K562 (cell line): ENCODE results near the gene HEATR1. TPM values are rescaled to one million over a fixed set of nuclear protein-coding genes. Genes with fewer than 3 reads are reported as not detected.
"Not testable (repeated sequence)": the region's sequence is repeated elsewhere in the genome, so short reads cannot be mapped to it uniquely, and the experiment has no call there.

Experiments
- ATAC-seq: fragments of 200-7000 bp; cut with Tn5 transposase; 3 replicates; pipeline ENCODE4 v1.9.1; 2020; ENCODE audit warnings: moderate library complexity
- BruUV-seq: library from RNA; stranded (reverse); fragments of 400-500 nt; replicated peaks from 2 replicates; lab custom pipeline; 2021; lab: Mats Ljungman, UMichigan
- CTCF ChIA-PET: fragments of 300-600 bp; formaldehyde crosslinking; extraction: SDS; loops from one replicate; lab custom pipeline; 2021; ENCODE audit warnings: low intra/inter-chr PET ratio; lab: Yijun Ruan, JAX
- POLR2A ChIA-PET: fragments of 300-600, 350-650 bp; sonication (Branson Sonifier 250); formaldehyde crosslinking; extraction: SDS; loops from one replicate; lab custom pipeline; 2021; ENCODE audit warnings: antibody characterized with exemption, inconsistent platforms; lab: Yijun Ruan, JAX
- DNase-seq, 4 experiments: peaks; one replicate each; pipeline versions ENCODE4 v3.0.0 to v3.0.0-alpha.2; 2011 to 2018; ENCODE audit warnings: low spot score in 3 of 4, mixed read lengths in 3 of 4; ENCODE audit errors: extremely low read depth in 1 of 4
- FAIRE-seq: peaks from 2 replicates; lab custom pipeline; 2011; peaks lifted over from hg19 to GRCh38; lab: Jason Lieb, UNC
- H2AFZ ChIP-seq: 2 replicates; pipeline ENCODE4 v1.6.0; 2011; ENCODE audit warnings: low read depth, low read length, control low read depth, inconsistent platforms
- H3K27ac ChIP-seq: fragments of 200-600 bp; 3 replicates; pipeline ENCODE4 v1.8.0; 2011; ENCODE audit warnings: low read depth, mild to moderate bottlenecking, control low read depth, inconsistent platforms, low read length, moderate library complexity, mixed read lengths; ENCODE audit errors: extremely low read depth
- H3K27me3 ChIP-seq, 2 experiments: fragments of 300-600 bp in 1 of 2; 2 replicates in 1 of 2; 3 replicates in 1 of 2; pipeline versions ENCODE4 v1.6.0 to v1.8.0; 2011; ENCODE audit warnings: inconsistent platforms in 2 of 2, low read length in 2 of 2, mild to moderate bottlenecking in 1 of 2, mixed read lengths in 1 of 2, moderate library complexity in 1 of 2; ENCODE audit not compliant: control insufficient read depth in 2 of 2, insufficient read depth in 2 of 2
- H3K36me3 ChIP-seq: fragments of 300-600 bp; 3 replicates; pipeline ENCODE4 v1.8.0; 2011; ENCODE audit warnings: mild to moderate bottlenecking, low read length, inconsistent platforms; ENCODE audit not compliant: control insufficient read depth, insufficient read depth
- H3K4me1 ChIP-seq, 2 experiments: fragments of 200-600 bp in 1 of 2; replicated peaks in 1 of 2; 2 replicates in 1 of 2; 3 replicates in 1 of 2; pipeline versions ENCODE4 v1.5.1 to v1.8.0; 2011; ENCODE audit warnings: inconsistent platforms in 2 of 2, low read length in 2 of 2, mild to moderate bottlenecking in 1 of 2, mixed read lengths in 1 of 2, moderate library complexity in 1 of 2; ENCODE audit not compliant: control insufficient read depth in 2 of 2, insufficient read depth in 2 of 2
- H3K4me2 ChIP-seq: 2 replicates; pipeline ENCODE4 v1.6.1; 2011; ENCODE audit warnings: low read length, control low read depth, inconsistent platforms, mixed read lengths; ENCODE audit not compliant: insufficient read depth
- H3K4me3 ChIP-seq: fragments of 200-600 bp; sonication (generic), shearing (Covaris generic); 2 replicates; pipeline ENCODE4 v1.5.1; 2016; ENCODE audit warnings: control low read depth, inconsistent platforms
- H3K79me2 ChIP-seq: fragments of 200-600 bp; 3 replicates; pipeline ENCODE4 v1.8.0; 2011; ENCODE audit warnings: low read length, inconsistent platforms; ENCODE audit not compliant: control insufficient read depth, insufficient read depth
- H3K9ac ChIP-seq, 2 experiments: 2 replicates each; pipeline versions ENCODE4 v1.6.0 to v1.6.1; 2011; ENCODE audit warnings: low read depth in 2 of 2, low read length in 2 of 2, control low read depth in 1 of 2, inconsistent platforms in 1 of 2, mild to moderate bottlenecking in 1 of 2, mixed read lengths in 1 of 2; ENCODE audit not compliant: insufficient read depth in 1 of 2
- H3K9me1 ChIP-seq: one replicate; pipeline ENCODE4 v1.6.0; 2011; ENCODE audit warnings: inconsistent platforms, mild to moderate bottlenecking, low read length, moderate library complexity; ENCODE audit not compliant: control insufficient read depth, insufficient read depth
- H3K9me3 ChIP-seq: replicated peaks from 2 replicates; pipeline ENCODE4 v1.5.1; 2011; ENCODE audit warnings: low read depth, low read length, inconsistent platforms; ENCODE audit not compliant: control insufficient read depth, insufficient read depth
- H4K20me1 ChIP-seq: replicated peaks from 2 replicates; pipeline ENCODE4 v1.6.1; 2011; ENCODE audit warnings: low read length, inconsistent platforms, mixed read lengths; ENCODE audit not compliant: control insufficient read depth, insufficient read depth
- ELF2 ChIP-seq: fragments of 250-450 bp; sonication (Bioruptor Pico); IDR thresholded peaks from 2 replicates; pipeline ENCODE4 v1.5.0; 2021; ENCODE audit warnings: mild to moderate bottlenecking
- HDAC8 ChIP-seq: fragments of 450-650 bp; IDR thresholded peaks from 2 replicates; pipeline ENCODE4 v1.6.1; 2016; ENCODE audit warnings: mild to moderate bottlenecking, missing genetic modification characterization, moderate library complexity, missing compliant biosample characterization
- KLF6 ChIP-seq: fragments of 250-450 bp; sonication (Bioruptor Pico); IDR thresholded peaks from 2 replicates; pipeline ENCODE4 v1.4.0; 2020; ENCODE audit warnings: mild to moderate bottlenecking, moderate library complexity, borderline replicate concordance
- NR4A1 ChIP-seq, 2 experiments: fragments of 250-450 bp in 1 of 2; fragments of 450-650 bp in 1 of 2; sonication (Bioruptor Pico) in 1 of 2; IDR thresholded peaks; 2 replicates each; pipeline versions ENCODE4 v1.4.0 to v1.6.1; 2016 to 2020; ENCODE audit warnings: mild to moderate bottlenecking in 2 of 2, missing compliant biosample characterization in 1 of 2, missing genetic modification characterization in 1 of 2, moderate library complexity in 1 of 2
- PTRF ChIP-seq: fragments of 450-650 bp; IDR thresholded peaks from 2 replicates; pipeline ENCODE4 v1.6.1; 2016; ENCODE audit warnings: mild to moderate bottlenecking, missing genetic modification characterization, missing compliant biosample characterization
- PTTG1 ChIP-seq: fragments of 450-650 bp; IDR thresholded peaks from 2 replicates; pipeline ENCODE4 v1.6.1; 2016; ENCODE audit warnings: low read depth, mild to moderate bottlenecking, missing genetic modification characterization, missing compliant biosample characterization
- STAT5B ChIP-seq: fragments of 250-450 bp; sonication (Bioruptor Pico); IDR thresholded peaks from 2 replicates; pipeline ENCODE4 v1.8.0; 2021; ENCODE audit warnings: mild to moderate bottlenecking, inconsistent platforms
- ZKSCAN3 ChIP-seq: fragments of 250-450 bp; sonication (Bioruptor Pico); IDR thresholded peaks from 2 replicates; pipeline ENCODE4 v1.4.0; 2020
- ZNF583 ChIP-seq: fragments of 250-450 bp; sonication (Bioruptor Pico); IDR thresholded peaks from 2 replicates; pipeline ENCODE4 v1.4.0; 2020
- ZNF766 ChIP-seq: fragments of 200-800 bp; sonication (Bioruptor generic); conservative IDR thresholded peaks from 2 replicates; pipeline ENCODE4 v1.6.1; 2016; ENCODE audit warnings: missing genetic modification characterization, missing compliant biosample characterization
- WGBS: fragments of 100-300 bp; shearing (Covaris generic); methylation state at CpG from one replicate; pipeline ENCODE4 v1.1.6; 2016; ENCODE audit warnings: low coverage, mixed read lengths; ENCODE audit not compliant: insufficient coverage; ENCODE audit errors: missing lambda C conversion rate; 5-methylcytosine and 5-hydroxymethylcytosine counted together
- in situ Hi-C: fragments of 300-500 bp; cut with MboI; formaldehyde crosslinking; loops from 4 replicates; pipeline ENCODE4 v1.15.0; 2018; ENCODE audit warnings: inconsistent platforms, mixed read lengths
- intact Hi-C: fragments of 100-400 bp; cut with micrococcal nuclease; formaldehyde crosslinking; loops from 2 replicates; pipeline ENCODE4 v1.14.2; 2022
- polyA plus RNA-seq, 8 experiments: library from polyadenylated mRNA; depleted of rRNA in 4 of 8; stranded (reverse) in 5 of 8; unstranded in 3 of 8; fragments of >200 nt; fragmentation: Nextera tagmentation in 2 of 8; fragmentation: Illumina TruSeq in 1 of 8; extraction: Ambion mirVana in 2 of 8; extraction: Trizol in 1 of 8; gene quantifications; 2 replicates each; pipeline versions ENCODE4 v1.2.1 to v1.2.3, GENCODE V29; 2011 to 2014; ENCODE audit warnings: inconsistent platforms in 1 of 8, missing spikeins in 1 of 8
- total RNA-seq, 7 experiments: library from RNA; depleted of rRNA in 6 of 7; stranded (reverse); fragments of >200 nt in 6 of 7; fragmentation: Illumina TruSeq in 2 of 7; extraction: Trizol in 2 of 7; gene quantifications; 2 replicates each; pipeline versions ENCODE4 v1.2.1 to v1.2.3, GENCODE V29; 2011 to 2021; ENCODE audit warnings: low replicate concordance in 1 of 7
- TF ChIP-seq, protein P1 (sequence below): fragments of 450-650 bp; IDR thresholded peaks from 2 replicates; pipeline ENCODE4 v1.6.1; 2017; ENCODE audit warnings: antibody characterized with exemption, mild to moderate bottlenecking
- TF ChIP-seq, protein P2 (sequence below): fragments of 250-450 bp; sonication (Bioruptor Pico); IDR thresholded peaks from 2 replicates; pipeline ENCODE4 v1.8.0; 2022; ENCODE audit warnings: moderate library complexity, mild to moderate bottlenecking, inconsistent platforms
- TF ChIP-seq, protein P3 (sequence below): fragments of 250-450 bp; sonication (Bioruptor Pico); IDR thresholded peaks from 2 replicates; pipeline ENCODE4 v1.4.0; 2020; ENCODE audit warnings: mild to moderate bottlenecking, moderate library complexity

Gene HEATR1
- total and polyA plus RNA-seq, 9 of the 15 experiments (the other 6 are each of a cell fraction or from before 2014, with no cell fraction given) = 28.3 to 108 (median 50.9) TPM

DNA sequence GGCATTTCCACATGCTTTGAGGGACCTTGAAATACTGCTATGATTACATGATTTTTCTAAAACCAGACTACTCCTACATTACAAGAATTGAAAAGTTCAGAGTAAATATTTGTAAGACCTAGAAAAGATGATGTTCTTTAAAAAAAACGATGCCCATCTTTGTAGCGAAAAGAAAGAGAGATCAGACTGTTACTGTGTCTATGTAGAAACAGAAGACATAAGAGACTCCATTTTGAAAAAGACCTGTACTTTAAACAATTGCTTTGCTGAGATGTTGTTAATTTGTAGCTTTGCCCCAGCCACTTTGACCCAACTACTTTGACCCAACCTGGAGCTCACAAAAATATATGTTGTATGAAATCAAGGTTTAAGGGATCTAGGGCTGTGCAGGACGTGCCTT, 100.0 kb downstream of the HEATR1 start:
- H3K27ac ChIP-seq; H4K20me1 ChIP-seq; DNase-seq; H3K79me2 ChIP-seq; H3K4me1 ChIP-seq; H2AFZ ChIP-seq; in situ Hi-C loops; H3K9me1 ChIP-seq; H3K9ac ChIP-seq; FAIRE-seq; ATAC-seq; intact Hi-C loops; BruUV-seq; H3K4me3 ChIP-seq; H3K4me2 ChIP-seq; POLR2A ChIA-PET; CTCF ChIA-PET; H3K27me3 ChIP-seq; H3K36me3 ChIP-seq; H3K9me3 ChIP-seq; TF ChIP-seq NR4A1 (CRISPR knock-in tag; IDR thresholded peaks at IDR 0.05): not testable (repeated sequence)
- WGBS = 44% methylated on average over 3 of the region's 3 CpGs
- 0 out of 2 replicates have a peak, but pooled peaks have one; percentile 45 for TF ChIP-seq HDAC8 (tag)
- TF ChIP-seq STAT5B (CRISPR knock-in tag) = 0 out of 2 replicates have a peak, but pooled peaks have one; percentile 19
- TF ChIP-seq, protein P1, sequence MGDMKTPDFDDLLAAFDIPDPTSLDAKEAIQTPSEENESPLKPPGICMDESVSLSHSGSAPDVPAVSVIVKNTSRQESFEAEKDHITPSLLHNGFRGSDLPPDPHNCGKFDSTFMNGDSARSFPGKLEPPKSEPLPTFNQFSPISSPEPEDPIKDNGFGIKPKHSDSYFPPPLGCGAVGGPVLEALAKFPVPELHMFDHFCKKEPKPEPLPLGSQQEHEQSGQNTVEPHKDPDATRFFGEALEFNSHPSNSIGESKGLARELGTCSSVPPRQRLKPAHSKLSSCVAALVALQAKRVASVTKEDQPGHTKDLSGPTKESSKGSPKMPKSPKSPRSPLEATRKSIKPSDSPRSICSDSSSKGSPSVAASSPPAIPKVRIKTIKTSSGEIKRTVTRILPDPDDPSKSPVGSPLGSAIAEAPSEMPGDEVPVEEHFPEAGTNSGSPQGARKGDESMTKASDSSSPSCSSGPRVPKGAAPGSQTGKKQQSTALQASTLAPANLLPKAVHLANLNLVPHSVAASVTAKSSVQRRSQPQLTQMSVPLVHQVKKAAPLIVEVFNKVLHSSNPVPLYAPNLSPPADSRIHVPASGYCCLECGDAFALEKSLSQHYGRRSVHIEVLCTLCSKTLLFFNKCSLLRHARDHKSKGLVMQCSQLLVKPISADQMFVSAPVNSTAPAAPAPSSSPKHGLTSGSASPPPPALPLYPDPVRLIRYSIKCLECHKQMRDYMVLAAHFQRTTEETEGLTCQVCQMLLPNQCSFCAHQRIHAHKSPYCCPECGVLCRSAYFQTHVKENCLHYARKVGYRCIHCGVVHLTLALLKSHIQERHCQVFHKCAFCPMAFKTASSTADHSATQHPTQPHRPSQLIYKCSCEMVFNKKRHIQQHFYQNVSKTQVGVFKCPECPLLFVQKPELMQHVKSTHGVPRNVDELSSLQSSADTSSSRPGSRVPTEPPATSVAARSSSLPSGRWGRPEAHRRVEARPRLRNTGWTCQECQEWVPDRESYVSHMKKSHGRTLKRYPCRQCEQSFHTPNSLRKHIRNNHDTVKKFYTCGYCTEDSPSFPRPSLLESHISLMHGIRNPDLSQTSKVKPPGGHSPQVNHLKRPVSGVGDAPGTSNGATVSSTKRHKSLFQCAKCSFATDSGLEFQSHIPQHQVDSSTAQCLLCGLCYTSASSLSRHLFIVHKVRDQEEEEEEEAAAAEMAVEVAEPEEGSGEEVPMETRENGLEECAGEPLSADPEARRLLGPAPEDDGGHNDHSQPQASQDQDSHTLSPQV = peak; percentile 82
- peak; percentile 23; the same call in 1 of the 2 replicates for TF ChIP-seq ELF2 (CRISPR knock-in tag)
- TF ChIP-seq, protein P2, sequence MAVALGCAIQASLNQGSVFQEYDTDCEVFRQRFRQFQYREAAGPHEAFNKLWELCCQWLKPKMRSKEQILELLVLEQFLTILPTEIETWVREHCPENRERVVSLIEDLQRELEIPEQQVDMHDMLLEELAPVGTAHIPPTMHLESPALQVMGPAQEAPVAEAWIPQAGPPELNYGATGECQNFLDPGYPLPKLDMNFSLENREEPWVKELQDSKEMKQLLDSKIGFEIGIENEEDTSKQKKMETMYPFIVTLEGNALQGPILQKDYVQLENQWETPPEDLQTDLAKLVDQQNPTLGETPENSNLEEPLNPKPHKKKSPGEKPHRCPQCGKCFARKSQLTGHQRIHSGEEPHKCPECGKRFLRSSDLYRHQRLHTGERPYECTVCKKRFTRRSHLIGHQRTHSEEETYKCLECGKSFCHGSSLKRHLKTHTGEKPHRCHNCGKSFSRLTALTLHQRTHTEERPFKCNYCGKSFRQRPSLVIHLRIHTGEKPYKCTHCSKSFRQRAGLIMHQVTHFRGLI (CRISPR knock-in tag) = peak; percentile 59; the same call in 1 of the 2 replicates
- 0 out of 2 replicates have a peak, but pooled peaks have one; percentile 64 for TF ChIP-seq NR4A1 (tag; IDR thresholded peaks at IDR 0.05)
- TF ChIP-seq PTTG1 (tag) = peak; percentile 71
- TF ChIP-seq ZNF583 (CRISPR knock-in tag) = 0 out of 2 replicates have a peak, but pooled peaks have one; percentile 58
- 0 out of 2 replicates have a peak, but pooled peaks have one; percentile 31 for TF ChIP-seq ZNF766 (CRISPR knock-in tag)
- peak; percentile 77; the same call in 1 of the 2 replicates for TF ChIP-seq KLF6 (CRISPR knock-in tag)
- peak; percentile 48; the same call in 1 of the 2 replicates for TF ChIP-seq PTRF (tag)
- TF ChIP-seq ZKSCAN3 (CRISPR knock-in tag) = 0 out of 2 replicates have a peak, but pooled peaks have one; percentile 18
- TF ChIP-seq, protein P3, sequence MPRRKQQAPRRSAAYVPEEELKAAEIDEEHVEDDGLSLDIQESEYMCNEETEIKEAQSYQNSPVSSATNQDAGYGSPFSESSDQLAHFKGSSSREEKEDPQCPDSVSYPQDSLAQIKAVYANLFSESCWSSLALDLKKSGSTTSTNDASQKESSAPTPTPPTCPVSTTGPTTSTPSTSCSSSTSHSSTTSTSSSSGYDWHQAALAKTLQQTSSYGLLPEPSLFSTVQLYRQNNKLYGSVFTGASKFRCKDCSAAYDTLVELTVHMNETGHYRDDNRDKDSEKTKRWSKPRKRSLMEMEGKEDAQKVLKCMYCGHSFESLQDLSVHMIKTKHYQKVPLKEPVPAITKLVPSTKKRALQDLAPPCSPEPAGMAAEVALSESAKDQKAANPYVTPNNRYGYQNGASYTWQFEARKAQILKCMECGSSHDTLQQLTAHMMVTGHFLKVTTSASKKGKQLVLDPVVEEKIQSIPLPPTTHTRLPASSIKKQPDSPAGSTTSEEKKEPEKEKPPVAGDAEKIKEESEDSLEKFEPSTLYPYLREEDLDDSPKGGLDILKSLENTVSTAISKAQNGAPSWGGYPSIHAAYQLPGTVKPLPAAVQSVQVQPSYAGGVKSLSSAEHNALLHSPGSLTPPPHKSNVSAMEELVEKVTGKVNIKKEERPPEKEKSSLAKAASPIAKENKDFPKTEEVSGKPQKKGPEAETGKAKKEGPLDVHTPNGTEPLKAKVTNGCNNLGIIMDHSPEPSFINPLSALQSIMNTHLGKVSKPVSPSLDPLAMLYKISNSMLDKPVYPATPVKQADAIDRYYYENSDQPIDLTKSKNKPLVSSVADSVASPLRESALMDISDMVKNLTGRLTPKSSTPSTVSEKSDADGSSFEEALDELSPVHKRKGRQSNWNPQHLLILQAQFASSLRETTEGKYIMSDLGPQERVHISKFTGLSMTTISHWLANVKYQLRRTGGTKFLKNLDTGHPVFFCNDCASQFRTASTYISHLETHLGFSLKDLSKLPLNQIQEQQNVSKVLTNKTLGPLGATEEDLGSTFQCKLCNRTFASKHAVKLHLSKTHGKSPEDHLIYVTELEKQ (CRISPR knock-in tag) = peak; percentile 60; the same call in 1 of the 2 replicates
